Trophoblast cell (in vitro differentiated cells and primary cell): ENCODE data around the gene FGD2.

Experiments used
- DNase-seq, 2 donors: peaks; one replicate each; pipeline ENCODE4 v3.0.0-alpha.2; 2016
- H2AFZ ChIP-seq: 2 replicates; pipeline ENCODE4 v1.6.1; 2013; ENCODE audit warnings: low read length, moderate library complexity, mild to moderate bottlenecking; ENCODE audit not compliant: insufficient read depth, poor library complexity
- H2AK5ac ChIP-seq: 2 replicates; pipeline ENCODE4 v1.6.1; 2013; ENCODE audit warnings: mild to moderate bottlenecking, low read length
- H2BK120ac ChIP-seq: 2 replicates; pipeline ENCODE4 v1.6.1; 2013; ENCODE audit warnings: low read length, mild to moderate bottlenecking, moderate library complexity; ENCODE audit not compliant: insufficient read depth, poor library complexity
- H2BK12ac ChIP-seq: 2 replicates; pipeline ENCODE4 v1.6.1; 2013; ENCODE audit warnings: mild to moderate bottlenecking, low read length, moderate library complexity
- H2BK5ac ChIP-seq: 2 replicates; pipeline ENCODE4 v1.6.1; 2013; ENCODE audit warnings: low read length, low read depth, moderate library complexity, mild to moderate bottlenecking; ENCODE audit not compliant: poor library complexity
- H3K14ac ChIP-seq: 2 replicates; pipeline ENCODE4 v1.6.1; 2013; ENCODE audit warnings: mild to moderate bottlenecking, low read length
- H3K18ac ChIP-seq: 2 replicates; pipeline ENCODE4 v1.6.1; 2013; ENCODE audit warnings: mild to moderate bottlenecking, low read length
- H3K23ac ChIP-seq: 2 replicates; pipeline ENCODE4 v1.6.1; 2013; ENCODE audit warnings: low read length
- H3K27ac ChIP-seq: 2 replicates; pipeline ENCODE4 v1.5.1; 2013; ENCODE audit warnings: low read depth, mild to moderate bottlenecking, inconsistent platforms, low read length, moderate library complexity
- H3K27me3 ChIP-seq: 2 replicates; pipeline ENCODE4 v1.6.1; 2013; ENCODE audit warnings: inconsistent platforms, mild to moderate bottlenecking, low read length, moderate library complexity; ENCODE audit not compliant: insufficient read depth
- H3K36me3 ChIP-seq, 2 experiments: 1 replicate in 1 of 2; 2 replicates in 1 of 2; pipeline ENCODE4 v1.6.1; 2013; ENCODE audit warnings: low read length in 2 of 2, mild to moderate bottlenecking in 2 of 2, moderate library complexity in 1 of 2; ENCODE audit not compliant: insufficient read depth in 2 of 2, control insufficient read depth in 1 of 2
- H3K4ac ChIP-seq: 2 replicates; pipeline ENCODE4 v1.6.1; 2013; ENCODE audit warnings: low read depth, mild to moderate bottlenecking, low read length, moderate library complexity
- H3K4me1 ChIP-seq, 2 experiments: 1 replicate in 1 of 2; 2 replicates in 1 of 2; pipeline ENCODE4 v1.6.1; 2013; ENCODE audit warnings: low read length in 2 of 2, mild to moderate bottlenecking in 2 of 2, moderate library complexity in 1 of 2; ENCODE audit not compliant: insufficient read depth in 2 of 2, control insufficient read depth in 1 of 2
- H3K4me2 ChIP-seq: 2 replicates; pipeline ENCODE4 v1.6.1; 2013; ENCODE audit warnings: inconsistent platforms, mild to moderate bottlenecking, low read length, moderate library complexity
- H3K4me3 ChIP-seq: 2 replicates; pipeline ENCODE4 v1.5.1; 2013; ENCODE audit warnings: mild to moderate bottlenecking, low read depth, low read length, inconsistent platforms
- H3K79me1 ChIP-seq: one replicate; pipeline ENCODE4 v1.6.1; 2013; ENCODE audit warnings: low read length
- H3K79me2 ChIP-seq: 2 replicates; pipeline ENCODE4 v1.6.1; 2013; ENCODE audit warnings: low read length, mild to moderate bottlenecking; ENCODE audit not compliant: control insufficient read depth, insufficient read depth, poor library complexity
- H3K9ac ChIP-seq: 2 replicates; pipeline ENCODE4 v1.6.1; 2013; ENCODE audit warnings: mild to moderate bottlenecking, low read length
- H3K9me3 ChIP-seq: 2 replicates; pipeline ENCODE4 v1.6.1; 2013; ENCODE audit warnings: low read depth, mild to moderate bottlenecking, control low read depth, inconsistent platforms, low read length; ENCODE audit not compliant: insufficient read depth
- H4K12ac ChIP-seq: 2 replicates; pipeline ENCODE4 v1.6.1; 2013; ENCODE audit warnings: low read depth, mild to moderate bottlenecking, low read length, moderate library complexity
- H4K8ac ChIP-seq: 2 replicates; pipeline ENCODE4 v1.6.1; 2013; ENCODE audit warnings: low read depth, mild to moderate bottlenecking, low read length, moderate library complexity
- H4K91ac ChIP-seq: one replicate; pipeline ENCODE4 v1.6.1; 2013; ENCODE audit warnings: low read depth, mild to moderate bottlenecking, low read length, moderate library complexity
- WGBS: extraction: QIAGEN DNeasy Blood & Tissue Kit; methylation state at CpG from one replicate; pipeline ENCODE4 v1.1.7; 2013; ENCODE audit warnings: missing lambda C conversion rate; ENCODE audit not compliant: insufficient read length, insufficient coverage; ENCODE audit errors: extremely low coverage; 5-methylcytosine and 5-hydroxymethylcytosine counted together

FGD2 gene

GRCh38 chr6:37032239-37032638, 26.8 kb downstream of the FGD2 start:
- no peak overlapping the region for H3K4me2 ChIP-seq
- H2AK5ac ChIP-seq, result no peak overlapping the region
- no peaks in the 10 kb centered on the region for H3K79me2 ChIP-seq
- no peaks in the 10 kb centered on the region for H3K27me3 ChIP-seq
- no peak overlapping the region for H2BK5ac ChIP-seq
- H3K79me1 ChIP-seq, result no peaks in the 10 kb centered on the region
- H3K18ac ChIP-seq, result no peak overlapping the region
- no peak overlapping the region for H4K91ac ChIP-seq
- no peak for DNase-seq
- WGBS, result no CpG with 5 or more reads among the region's 7 CpGs
- H3K9me3 ChIP-seq, result peaks cover 2% of the 10 kb centered on the region
- H2BK120ac ChIP-seq, result no peak overlapping the region
- no peaks in the 10 kb centered on the region for H3K36me3 ChIP-seq
- no peak overlapping the region for H3K4me3 ChIP-seq
- no peak overlapping the region for H3K14ac ChIP-seq
- H3K4ac ChIP-seq, result no peak overlapping the region
- H2AFZ ChIP-seq, result no peak overlapping the region
- H4K12ac ChIP-seq, result no peak overlapping the region
- H3K23ac ChIP-seq, result no peak overlapping the region
- H3K9ac ChIP-seq, result no peak overlapping the region
- H2BK12ac ChIP-seq, result no peak overlapping the region
- no peaks in the 10 kb centered on the region for H3K4me1 ChIP-seq
- H4K8ac ChIP-seq, result no peak overlapping the region
- H3K27ac ChIP-seq, result no peak overlapping the region

DNA sequence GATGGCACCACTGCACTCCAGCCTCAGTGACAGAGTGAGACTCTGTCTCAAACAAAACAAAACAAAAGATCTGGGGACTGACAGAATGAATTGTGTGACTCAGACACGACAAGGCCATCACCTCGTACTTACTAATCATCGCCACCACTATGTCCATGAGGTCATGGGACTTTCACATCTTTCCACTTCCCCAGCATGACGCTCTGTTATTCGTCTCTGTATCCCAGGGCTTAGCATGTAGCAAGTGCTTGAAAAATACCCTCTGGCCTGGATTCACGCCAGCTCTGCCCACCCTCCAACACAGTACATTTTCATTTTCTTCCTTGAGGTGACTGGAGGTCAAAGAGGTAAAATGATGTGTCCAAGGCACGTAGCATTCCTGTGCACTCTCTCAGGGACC, 27.8 kb downstream of the FGD2 start:
- no peak overlapping the region for H3K9ac ChIP-seq
- peak in 1 of 2 donors; percentile 34 for DNase-seq
- no peak overlapping the region for H3K18ac ChIP-seq
- H3K27ac ChIP-seq, result no peak overlapping the region
- no peak overlapping the region for H3K4me3 ChIP-seq
- no peak overlapping the region for H3K4me2 ChIP-seq
- H4K12ac ChIP-seq, result no peak overlapping the region
- H3K14ac ChIP-seq, result no peak overlapping the region
- no peaks in the 10 kb centered on the region for H3K36me3 ChIP-seq
- no peaks in the 10 kb centered on the region for H3K79me1 ChIP-seq
- no peak overlapping the region for H2BK5ac ChIP-seq
- no CpG with 5 or more reads among the region's 7 CpGs for WGBS
- H2BK120ac ChIP-seq, result no peak overlapping the region
- H3K9me3 ChIP-seq, result peaks cover 2% of the 10 kb centered on the region
- no peak overlapping the region for H3K4ac ChIP-seq
- H2AFZ ChIP-seq, result no peak overlapping the region
- no peaks in the 10 kb centered on the region for H3K27me3 ChIP-seq
- no peaks in the 10 kb centered on the region for H3K79me2 ChIP-seq
- H4K8ac ChIP-seq, result no peak overlapping the region
- no peak overlapping the region for H2AK5ac ChIP-seq
- no peaks in the 10 kb centered on the region for H3K4me1 ChIP-seq
- H3K23ac ChIP-seq, result no peak overlapping the region
- no peak overlapping the region for H2BK12ac ChIP-seq
- H4K91ac ChIP-seq, result no peak overlapping the region

DNA sequence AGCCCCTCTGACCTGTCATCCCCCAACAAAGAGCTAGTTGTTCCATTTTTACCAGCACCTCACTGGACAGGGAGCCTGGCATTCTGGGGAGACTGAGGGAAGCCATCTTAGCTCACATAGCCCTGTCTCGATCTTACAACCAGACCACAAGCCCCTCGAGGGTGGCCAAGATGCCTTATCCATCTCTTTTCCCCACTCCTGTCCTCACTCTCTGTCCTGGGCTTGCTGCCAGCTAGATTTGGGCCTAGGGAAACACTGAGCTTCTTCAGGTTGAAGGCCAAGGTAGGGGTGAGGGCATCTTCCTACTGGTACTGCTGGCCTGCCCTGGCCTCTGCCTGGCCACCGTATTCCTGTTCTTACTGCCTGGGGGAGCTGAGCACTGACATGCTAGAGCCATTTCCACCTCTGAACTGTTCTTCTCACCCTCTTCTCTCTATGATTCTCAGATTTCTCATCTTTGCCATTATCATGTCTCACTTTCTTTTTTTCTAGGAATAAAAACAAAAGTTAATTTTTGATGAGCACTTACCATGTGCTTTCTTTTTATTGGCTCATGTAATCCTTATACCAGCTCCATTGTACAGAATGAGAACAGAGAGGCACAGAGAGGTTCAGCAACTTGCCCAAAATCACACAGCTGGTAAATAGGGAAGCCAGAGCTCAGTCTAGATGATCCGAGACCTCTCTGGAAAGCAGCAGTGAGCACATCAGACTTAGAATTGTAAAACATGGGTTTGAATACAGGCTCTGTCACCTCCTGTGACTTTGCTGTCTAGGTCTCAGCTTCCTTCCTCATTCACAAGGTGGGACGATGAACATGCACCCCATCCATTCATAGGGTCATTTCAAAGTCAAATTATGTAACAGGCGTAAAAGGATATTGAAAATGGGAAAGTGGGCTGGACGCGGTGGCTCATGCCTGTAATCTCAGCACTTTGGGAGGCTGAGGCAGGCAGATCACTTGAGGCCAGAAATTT, 28.7 kb downstream of the FGD2 start:
- H3K4me3 ChIP-seq, result no peak overlapping the region
- H3K14ac ChIP-seq, result no peak overlapping the region
- no peak overlapping the region for H3K4ac ChIP-seq
- no peak overlapping the region for H3K18ac ChIP-seq
- H3K9ac ChIP-seq, result peak overlapping the region; percentile 44
- H3K4me2 ChIP-seq, result no peak overlapping the region
- H4K91ac ChIP-seq, result no peak overlapping the region
- H2BK5ac ChIP-seq, result no peak overlapping the region
- no peak overlapping the region for H2BK120ac ChIP-seq
- H3K27ac ChIP-seq, result no peak overlapping the region
- no peak overlapping the region for H3K23ac ChIP-seq
- no peak overlapping the region for H4K12ac ChIP-seq
- H3K79me1 ChIP-seq, result no peaks in the 10 kb centered on the region
- no peaks in the 10 kb centered on the region for H3K36me3 ChIP-seq
- H2AFZ ChIP-seq, result no peak overlapping the region
- no peaks in the 10 kb centered on the region for H3K27me3 ChIP-seq
- H4K8ac ChIP-seq, result no peak overlapping the region
- H3K4me1 ChIP-seq, result no peaks in the 10 kb centered on the region
- peaks cover 2% of the 10 kb centered on the region for H3K9me3 ChIP-seq
- no peaks in the 10 kb centered on the region for H3K79me2 ChIP-seq
- no peak overlapping the region for H2BK12ac ChIP-seq
- WGBS, result no CpG with 5 or more reads among the region's 8 CpGs
- DNase-seq, result no peak
- no peak overlapping the region for H2AK5ac ChIP-seq

- no peak overlapping the region for H3K9ac ChIP-seq
- no peaks in the 10 kb centered on the region for H3K27me3 ChIP-seq
- no peak overlapping the region for H3K4ac ChIP-seq
- no peak for DNase-seq
- H3K79me2 ChIP-seq, result no peaks in the 10 kb centered on the region
- no peak overlapping the region for H3K18ac ChIP-seq
- H2AK5ac ChIP-seq, result no peak overlapping the region
- no peak overlapping the region for H4K12ac ChIP-seq
- no CpG with 5 or more reads among the region's 12 CpGs for WGBS
- peaks cover 2% of the 10 kb centered on the region for H3K9me3 ChIP-seq
- H3K79me1 ChIP-seq, result no peaks in the 10 kb centered on the region
- no peaks in the 10 kb centered on the region for H3K36me3 ChIP-seq
- H2BK5ac ChIP-seq, result no peak overlapping the region
- H4K8ac ChIP-seq, result no peak overlapping the region
- H3K4me3 ChIP-seq, result no peak overlapping the region
- no peak overlapping the region for H2AFZ ChIP-seq
- no peak overlapping the region for H4K91ac ChIP-seq
- no peak overlapping the region for H3K23ac ChIP-seq
- H2BK120ac ChIP-seq, result no peak overlapping the region
- no peak overlapping the region for H3K4me2 ChIP-seq
- H3K4me1 ChIP-seq, result no peaks in the 10 kb centered on the region
- no peak overlapping the region for H3K27ac ChIP-seq
- H2BK12ac ChIP-seq, result no peak overlapping the region
- H3K14ac ChIP-seq, result no peak overlapping the region
These were observed 30.7 kb downstream of the FGD2 start for GRCh38 chr6:37036146-37036545.
